Progenitor cell of endocrine pancreas (in vitro differentiated cells): ENCODE results near the gene PGR. TPM values are rescaled to one million over a fixed set of nuclear protein-coding genes. Genes with fewer than 3 reads are reported as not detected.

Source experiments
- DNase-seq: peaks from one replicate; pipeline ENCODE4 v3.0.0; 2021; ENCODE audit warnings: low spot score; ENCODE audit not compliant: unreplicated experiment
- H3K27ac Mint-ChIP-seq: 2 replicates; pipeline ENCODE4 v1.8.0; 2021; ENCODE audit warnings: mild to moderate bottlenecking, moderate library complexity, mixed read lengths
- H3K27me3 Mint-ChIP-seq: 2 replicates; pipeline ENCODE4 v1.8.0; 2021; ENCODE audit warnings: mixed read lengths
- H3K36me3 Mint-ChIP-seq: 2 replicates; pipeline ENCODE4 v1.8.0; 2022; ENCODE audit warnings: mixed read lengths; ENCODE audit not compliant: insufficient read depth
- H3K4me1 Mint-ChIP-seq: 2 replicates; pipeline ENCODE4 v1.8.0; 2021; ENCODE audit warnings: low read depth, mixed read lengths
- H3K4me3 Mint-ChIP-seq: 2 replicates; pipeline ENCODE4 v1.8.0; 2021; ENCODE audit warnings: low read depth, mild to moderate bottlenecking, moderate library complexity, mixed read lengths
- H3K9me3 Mint-ChIP-seq: 2 replicates; pipeline ENCODE4 v1.8.0; 2021; ENCODE audit warnings: low read depth, mixed read lengths
- total RNA-seq: library from RNA; stranded (reverse); gene quantifications from 2 replicates; pipeline ENCODE4 v1.2.1, GENCODE V29; 2021
- TF ChIP-seq, protein P1 (sequence below): fragments of 200-600 bp; sonication (generic); IDR thresholded peaks from one replicate; pipeline ENCODE4 v1.5.0; 2021; ENCODE audit warnings: antibody characterized with exemption, mild to moderate bottlenecking; ENCODE audit not compliant: unreplicated experiment

Gene PGR
- total RNA-seq, 1 donor from 2014 or later, result not detected

DNA sequence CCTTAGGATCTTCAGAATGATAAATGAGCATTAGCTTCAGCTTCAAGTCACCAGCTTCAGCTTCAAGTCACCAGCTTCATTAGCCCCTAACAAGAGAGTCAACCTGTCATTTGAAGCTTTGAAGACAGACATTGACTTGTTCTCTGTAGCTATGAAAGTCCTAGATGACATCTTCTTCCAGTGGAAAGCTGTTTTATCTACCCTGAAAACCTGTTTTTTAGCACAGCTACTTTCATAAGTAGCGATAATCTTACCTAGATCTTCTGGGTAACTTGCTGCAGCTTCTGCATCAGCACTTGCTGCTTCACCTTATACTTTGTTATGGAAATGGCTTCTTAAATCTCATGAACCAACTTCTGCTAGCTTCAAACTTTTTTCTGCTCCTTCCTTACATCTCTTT lies 85.7 kb downstream of the PGR start:
- H3K9me3 Mint-ChIP-seq, result no peaks in the 10 kb centered on the region
- no peak overlapping the region for H3K4me3 Mint-ChIP-seq
- H3K36me3 Mint-ChIP-seq, result no peaks in the 10 kb centered on the region
- H3K27ac Mint-ChIP-seq, result no peak overlapping the region
- DNase-seq, result no peak
- TF ChIP-seq, protein P1, sequence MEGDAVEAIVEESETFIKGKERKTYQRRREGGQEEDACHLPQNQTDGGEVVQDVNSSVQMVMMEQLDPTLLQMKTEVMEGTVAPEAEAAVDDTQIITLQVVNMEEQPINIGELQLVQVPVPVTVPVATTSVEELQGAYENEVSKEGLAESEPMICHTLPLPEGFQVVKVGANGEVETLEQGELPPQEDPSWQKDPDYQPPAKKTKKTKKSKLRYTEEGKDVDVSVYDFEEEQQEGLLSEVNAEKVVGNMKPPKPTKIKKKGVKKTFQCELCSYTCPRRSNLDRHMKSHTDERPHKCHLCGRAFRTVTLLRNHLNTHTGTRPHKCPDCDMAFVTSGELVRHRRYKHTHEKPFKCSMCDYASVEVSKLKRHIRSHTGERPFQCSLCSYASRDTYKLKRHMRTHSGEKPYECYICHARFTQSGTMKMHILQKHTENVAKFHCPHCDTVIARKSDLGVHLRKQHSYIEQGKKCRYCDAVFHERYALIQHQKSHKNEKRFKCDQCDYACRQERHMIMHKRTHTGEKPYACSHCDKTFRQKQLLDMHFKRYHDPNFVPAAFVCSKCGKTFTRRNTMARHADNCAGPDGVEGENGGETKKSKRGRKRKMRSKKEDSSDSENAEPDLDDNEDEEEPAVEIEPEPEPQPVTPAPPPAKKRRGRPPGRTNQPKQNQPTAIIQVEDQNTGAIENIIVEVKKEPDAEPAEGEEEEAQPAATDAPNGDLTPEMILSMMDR, result no peak
- no peaks in the 10 kb centered on the region for H3K27me3 Mint-ChIP-seq
- H3K4me1 Mint-ChIP-seq, result no peaks in the 10 kb centered on the region

DNA sequence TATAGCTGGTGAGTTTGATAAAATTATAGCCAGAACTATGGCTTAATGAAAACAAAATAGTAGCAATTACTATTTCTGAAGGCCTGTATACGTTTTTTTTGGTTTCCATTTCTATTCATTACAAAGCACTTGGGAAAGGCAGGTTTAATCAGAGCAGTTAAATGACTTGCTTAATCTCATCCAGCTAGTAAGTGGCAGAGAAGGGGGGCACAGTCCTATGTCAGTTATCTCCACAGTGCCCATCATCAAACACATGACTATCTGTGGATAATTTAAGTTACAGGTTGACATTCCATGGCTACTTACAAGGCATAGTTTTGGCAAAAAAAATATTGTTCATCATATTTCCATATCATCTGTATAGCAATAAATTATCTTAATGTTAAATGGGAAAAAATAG lies 93.7 kb downstream of the PGR start:
- H3K27ac Mint-ChIP-seq, result no peak overlapping the region
- DNase-seq, result no peak
- H3K9me3 Mint-ChIP-seq, result no peaks in the 10 kb centered on the region
- no peaks in the 10 kb centered on the region for H3K27me3 Mint-ChIP-seq
- peaks cover 4% of the 10 kb centered on the region for H3K4me1 Mint-ChIP-seq
- TF ChIP-seq, protein P1, result no peak
- H3K4me3 Mint-ChIP-seq, result no peak overlapping the region
- H3K36me3 Mint-ChIP-seq, result no peaks in the 10 kb centered on the region

DNA sequence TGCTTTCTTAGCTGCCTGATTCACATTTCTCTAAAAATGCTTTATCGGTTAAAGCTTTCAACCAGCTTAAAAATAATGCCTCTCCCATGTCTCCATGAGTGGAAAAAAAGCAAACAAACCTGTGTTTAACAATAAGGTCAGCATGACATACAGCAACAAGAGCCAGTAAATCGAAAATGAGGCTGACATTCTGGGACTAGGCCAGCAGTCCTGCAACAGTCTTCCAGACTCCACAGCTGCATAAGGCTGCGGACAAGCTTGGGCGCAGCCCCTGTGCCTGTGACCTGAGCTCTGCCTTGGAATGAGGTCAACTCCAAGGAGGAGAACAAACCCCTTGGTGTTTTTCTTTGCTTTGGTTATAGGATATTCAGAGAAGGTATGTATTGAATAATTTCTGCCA lies 95.5 kb downstream of the PGR start:
- Mint-ChIP-seq H3K4me3 (no peak overlapping the region), H3K9me3 (no peaks in the 10 kb centered on the region), H3K36me3 (no peaks in the 10 kb centered on the region), H3K4me1 (peaks cover 4% of the 10 kb centered on the region), H3K27ac (peak overlapping the region; percentile 8), H3K27me3 (no peaks in the 10 kb centered on the region)
- DNase-seq, result no peak
- TF ChIP-seq, protein P1, result no peak

DNA sequence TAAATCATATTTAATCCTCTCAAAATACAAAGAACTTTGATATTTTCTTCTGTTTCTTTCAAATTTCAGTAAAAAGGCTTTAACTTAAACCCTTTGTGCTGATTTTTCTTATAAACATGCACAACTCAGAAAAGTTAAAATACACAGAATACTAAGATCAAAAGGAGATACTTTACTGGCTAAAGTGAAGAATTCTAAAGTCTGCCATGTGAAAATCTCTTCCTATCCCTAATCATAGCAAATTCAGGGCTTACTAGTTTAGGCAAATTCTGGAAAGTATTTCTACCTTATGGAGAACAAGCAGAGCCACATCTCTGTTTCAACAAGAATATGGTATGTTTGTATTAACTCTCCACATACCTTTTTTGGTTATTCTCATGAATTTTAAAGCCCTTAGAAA lies 96.6 kb downstream of the PGR start:
- H3K9me3 Mint-ChIP-seq, result no peaks in the 10 kb centered on the region
- no peak overlapping the region for H3K4me3 Mint-ChIP-seq
- H3K4me1 Mint-ChIP-seq, result peaks cover 4% of the 10 kb centered on the region
- H3K27me3 Mint-ChIP-seq, result no peaks in the 10 kb centered on the region
- no peak for DNase-seq
- TF ChIP-seq, protein P1, result no peak
- no peak overlapping the region for H3K27ac Mint-ChIP-seq
- no peaks in the 10 kb centered on the region for H3K36me3 Mint-ChIP-seq

DNA sequence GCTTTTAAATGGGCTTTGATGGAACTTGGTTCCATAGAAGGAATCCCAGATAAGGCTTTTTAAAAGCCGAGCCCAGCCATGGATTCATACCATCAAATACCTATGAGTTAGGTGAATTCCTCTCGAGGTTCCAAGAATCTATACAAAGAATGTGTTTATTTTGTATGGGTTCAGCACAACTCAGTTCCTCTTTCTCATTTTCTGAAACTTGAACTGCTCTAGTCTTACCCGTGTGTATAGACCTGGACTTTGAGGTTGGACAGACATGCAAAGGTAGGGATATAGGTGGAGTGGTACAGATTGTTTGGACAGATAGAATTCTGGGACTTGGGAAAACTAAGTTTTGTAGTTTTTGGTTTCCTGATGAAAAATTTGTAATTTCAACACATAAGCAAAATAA lies 97.9 kb downstream of the PGR start:
- TF ChIP-seq, protein P1, result no peak
- Mint-ChIP-seq H3K36me3 (no peaks in the 10 kb centered on the region), H3K27me3 (no peaks in the 10 kb centered on the region), H3K9me3 (no peaks in the 10 kb centered on the region), H3K4me1 (peaks cover 4% of the 10 kb centered on the region), H3K4me3 (no peak overlapping the region), H3K27ac (no peak overlapping the region)
- no peak for DNase-seq
